ENCODE measurements around the gene HECW1.

DNA sequence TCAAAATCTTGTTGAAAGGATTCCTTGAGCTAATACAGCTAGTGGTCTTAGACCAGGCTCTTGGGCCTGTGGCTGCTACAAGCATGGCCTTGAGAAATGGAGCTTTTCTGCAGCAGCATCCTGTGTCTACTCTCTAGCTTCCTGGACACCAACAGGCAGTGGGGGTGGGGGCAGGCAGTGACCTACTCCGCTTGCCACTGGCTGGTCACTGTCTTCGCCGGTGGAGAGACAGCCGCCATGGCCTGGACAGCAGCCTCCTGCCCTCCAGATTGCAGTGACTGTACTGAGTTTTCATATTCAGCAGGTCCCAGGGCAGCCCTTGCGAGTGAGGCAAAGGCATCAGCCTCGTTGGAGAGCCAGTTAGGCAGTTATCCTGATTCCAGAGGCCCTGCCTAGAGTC lies 204.6 kb downstream of the HECW1 start:
- TF ChIP-seq, protein P1, sequence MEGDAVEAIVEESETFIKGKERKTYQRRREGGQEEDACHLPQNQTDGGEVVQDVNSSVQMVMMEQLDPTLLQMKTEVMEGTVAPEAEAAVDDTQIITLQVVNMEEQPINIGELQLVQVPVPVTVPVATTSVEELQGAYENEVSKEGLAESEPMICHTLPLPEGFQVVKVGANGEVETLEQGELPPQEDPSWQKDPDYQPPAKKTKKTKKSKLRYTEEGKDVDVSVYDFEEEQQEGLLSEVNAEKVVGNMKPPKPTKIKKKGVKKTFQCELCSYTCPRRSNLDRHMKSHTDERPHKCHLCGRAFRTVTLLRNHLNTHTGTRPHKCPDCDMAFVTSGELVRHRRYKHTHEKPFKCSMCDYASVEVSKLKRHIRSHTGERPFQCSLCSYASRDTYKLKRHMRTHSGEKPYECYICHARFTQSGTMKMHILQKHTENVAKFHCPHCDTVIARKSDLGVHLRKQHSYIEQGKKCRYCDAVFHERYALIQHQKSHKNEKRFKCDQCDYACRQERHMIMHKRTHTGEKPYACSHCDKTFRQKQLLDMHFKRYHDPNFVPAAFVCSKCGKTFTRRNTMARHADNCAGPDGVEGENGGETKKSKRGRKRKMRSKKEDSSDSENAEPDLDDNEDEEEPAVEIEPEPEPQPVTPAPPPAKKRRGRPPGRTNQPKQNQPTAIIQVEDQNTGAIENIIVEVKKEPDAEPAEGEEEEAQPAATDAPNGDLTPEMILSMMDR (IDR thresholded peaks at IDR 0.05): no peak
- TF ChIP-seq EZH2 (IDR thresholded peaks at IDR 0.05): no peak
- TF ChIP-seq EZH2phosphoT487 (IDR thresholded peaks at IDR 0.05): no peak

Measured in neural progenitor cell (in vitro differentiated cells).